ENCODE measurements around the gene KRT10. TPM values are rescaled to one million over a fixed set of nuclear protein-coding genes. Genes with fewer than 3 reads are reported as not detected.

The KRT10 gene
- total and polyA plus RNA-seq, 9 of the 15 experiments (the other 6 are each of a cell fraction or from before 2014, with no cell fraction given), result 47.0 to 179 (median 76.2) TPM

DNA sequence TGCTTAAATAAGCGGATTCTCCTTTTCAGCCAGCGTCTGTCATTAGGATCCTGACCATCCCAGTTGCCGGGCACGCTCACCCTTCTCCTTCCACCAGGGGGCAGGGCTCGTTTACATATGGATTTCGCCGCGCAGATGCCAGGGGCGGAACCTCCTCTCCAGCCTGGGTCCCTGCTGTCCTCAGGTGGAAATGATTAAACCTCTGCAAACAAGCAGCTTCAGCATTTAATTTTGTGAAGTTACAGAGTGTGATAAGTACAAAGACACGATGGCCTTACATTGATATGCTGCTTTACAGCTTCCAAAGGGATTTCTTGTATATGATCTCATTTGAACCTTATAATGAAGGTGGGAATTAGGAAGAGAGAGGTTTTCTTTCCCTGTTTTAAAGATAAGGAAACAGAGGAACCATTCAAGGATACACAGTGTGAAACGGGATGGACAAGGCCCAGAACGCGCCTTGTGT lies 18.8 kb downstream of the KRT10 start (continued):
- TF ChIP-seq RBM25 (IDR thresholded peaks at IDR 0.05; ENCODE audit: low read depth, low read length, severe bottlenecking) (no peak), SMAD4 (CRISPR knock-in tag; conservative IDR thresholded peaks at IDR 0.05) (no peak), TCFL5 (CRISPR knock-in tag; conservative IDR thresholded peaks at IDR 0.05) (no peak), ZNF212 (CRISPR knock-in tag; IDR thresholded peaks at IDR 0.05) (no peak), RHOXF2B (CRISPR knock-in tag; conservative IDR thresholded peaks at IDR 0.05) (no peak), NELFE (IDR thresholded peaks at IDR 0.05; ENCODE audit: insufficient read depth, insufficient read length) (no peak), CREBBP (IDR thresholded peaks at IDR 0.05; ENCODE audit: low read depth, low read length) (no peak), TCF7 (IDR thresholded peaks at IDR 0.05; ENCODE audit: borderline replicate concordance) (no peak), ZNF274 (IDR thresholded peaks at IDR 0.05; ENCODE audit: borderline replicate concordance, low read depth, low read length) (no peak), RCOR1 (IDR thresholded peaks at IDR 0.05; ENCODE audit: borderline replicate concordance in 1 of 2, low read depth in 2 of 2, low read length in 2 of 2) (peak in 1 of 2 experiments; percentile 42; a peak in 2 of 4 replicates), FOXK1 (CRISPR knock-in tag; IDR thresholded peaks at IDR 0.05; ENCODE audit: borderline replicate concordance) (no peak), DNMT1 (IDR thresholded peaks at IDR 0.05) (no peak), RBM22 (IDR thresholded peaks at IDR 0.05; ENCODE audit: low read depth, low read length, poor library complexity, severe bottlenecking) (no peak), RBM15 (IDR thresholded peaks at IDR 0.05; ENCODE audit: insufficient read depth, low read length) (no peak), DPF2 (IDR thresholded peaks at IDR 0.05) (no peak), ZC3H11A (IDR thresholded peaks at IDR 0.05; ENCODE audit: low read depth, low read length) (no peak), KLF16 (IDR thresholded peaks at IDR 0.05) (no peak)
- TF ChIP-seq, protein P1, sequence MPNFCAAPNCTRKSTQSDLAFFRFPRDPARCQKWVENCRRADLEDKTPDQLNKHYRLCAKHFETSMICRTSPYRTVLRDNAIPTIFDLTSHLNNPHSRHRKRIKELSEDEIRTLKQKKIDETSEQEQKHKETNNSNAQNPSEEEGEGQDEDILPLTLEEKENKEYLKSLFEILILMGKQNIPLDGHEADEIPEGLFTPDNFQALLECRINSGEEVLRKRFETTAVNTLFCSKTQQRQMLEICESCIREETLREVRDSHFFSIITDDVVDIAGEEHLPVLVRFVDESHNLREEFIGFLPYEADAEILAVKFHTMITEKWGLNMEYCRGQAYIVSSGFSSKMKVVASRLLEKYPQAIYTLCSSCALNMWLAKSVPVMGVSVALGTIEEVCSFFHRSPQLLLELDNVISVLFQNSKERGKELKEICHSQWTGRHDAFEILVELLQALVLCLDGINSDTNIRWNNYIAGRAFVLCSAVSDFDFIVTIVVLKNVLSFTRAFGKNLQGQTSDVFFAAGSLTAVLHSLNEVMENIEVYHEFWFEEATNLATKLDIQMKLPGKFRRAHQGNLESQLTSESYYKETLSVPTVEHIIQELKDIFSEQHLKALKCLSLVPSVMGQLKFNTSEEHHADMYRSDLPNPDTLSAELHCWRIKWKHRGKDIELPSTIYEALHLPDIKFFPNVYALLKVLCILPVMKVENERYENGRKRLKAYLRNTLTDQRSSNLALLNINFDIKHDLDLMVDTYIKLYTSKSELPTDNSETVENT (CRISPR knock-in tag; IDR thresholded peaks at IDR 0.05), result no peak
- TF ChIP-seq, protein P2, sequence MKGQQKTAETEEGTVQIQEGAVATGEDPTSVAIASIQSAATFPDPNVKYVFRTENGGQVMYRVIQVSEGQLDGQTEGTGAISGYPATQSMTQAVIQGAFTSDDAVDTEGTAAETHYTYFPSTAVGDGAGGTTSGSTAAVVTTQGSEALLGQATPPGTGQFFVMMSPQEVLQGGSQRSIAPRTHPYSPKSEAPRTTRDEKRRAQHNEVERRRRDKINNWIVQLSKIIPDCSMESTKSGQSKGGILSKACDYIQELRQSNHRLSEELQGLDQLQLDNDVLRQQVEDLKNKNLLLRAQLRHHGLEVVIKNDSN (CRISPR knock-in tag; IDR thresholded peaks at IDR 0.05), result no peak
- TF ChIP-seq, protein P3, sequence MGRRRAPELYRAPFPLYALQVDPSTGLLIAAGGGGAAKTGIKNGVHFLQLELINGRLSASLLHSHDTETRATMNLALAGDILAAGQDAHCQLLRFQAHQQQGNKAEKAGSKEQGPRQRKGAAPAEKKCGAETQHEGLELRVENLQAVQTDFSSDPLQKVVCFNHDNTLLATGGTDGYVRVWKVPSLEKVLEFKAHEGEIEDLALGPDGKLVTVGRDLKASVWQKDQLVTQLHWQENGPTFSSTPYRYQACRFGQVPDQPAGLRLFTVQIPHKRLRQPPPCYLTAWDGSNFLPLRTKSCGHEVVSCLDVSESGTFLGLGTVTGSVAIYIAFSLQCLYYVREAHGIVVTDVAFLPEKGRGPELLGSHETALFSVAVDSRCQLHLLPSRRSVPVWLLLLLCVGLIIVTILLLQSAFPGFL (CRISPR knock-in tag; IDR thresholded peaks at IDR 0.05), result peak; percentile 24; the same call in 1 of the 2 replicates
- TF ChIP-seq, protein P4, sequence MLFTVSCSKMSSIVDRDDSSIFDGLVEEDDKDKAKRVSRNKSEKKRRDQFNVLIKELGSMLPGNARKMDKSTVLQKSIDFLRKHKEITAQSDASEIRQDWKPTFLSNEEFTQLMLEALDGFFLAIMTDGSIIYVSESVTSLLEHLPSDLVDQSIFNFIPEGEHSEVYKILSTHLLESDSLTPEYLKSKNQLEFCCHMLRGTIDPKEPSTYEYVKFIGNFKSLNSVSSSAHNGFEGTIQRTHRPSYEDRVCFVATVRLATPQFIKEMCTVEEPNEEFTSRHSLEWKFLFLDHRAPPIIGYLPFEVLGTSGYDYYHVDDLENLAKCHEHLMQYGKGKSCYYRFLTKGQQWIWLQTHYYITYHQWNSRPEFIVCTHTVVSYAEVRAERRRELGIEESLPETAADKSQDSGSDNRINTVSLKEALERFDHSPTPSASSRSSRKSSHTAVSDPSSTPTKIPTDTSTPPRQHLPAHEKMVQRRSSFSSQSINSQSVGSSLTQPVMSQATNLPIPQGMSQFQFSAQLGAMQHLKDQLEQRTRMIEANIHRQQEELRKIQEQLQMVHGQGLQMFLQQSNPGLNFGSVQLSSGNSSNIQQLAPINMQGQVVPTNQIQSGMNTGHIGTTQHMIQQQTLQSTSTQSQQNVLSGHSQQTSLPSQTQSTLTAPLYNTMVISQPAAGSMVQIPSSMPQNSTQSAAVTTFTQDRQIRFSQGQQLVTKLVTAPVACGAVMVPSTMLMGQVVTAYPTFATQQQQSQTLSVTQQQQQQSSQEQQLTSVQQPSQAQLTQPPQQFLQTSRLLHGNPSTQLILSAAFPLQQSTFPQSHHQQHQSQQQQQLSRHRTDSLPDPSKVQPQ (CRISPR knock-in tag; IDR thresholded peaks at IDR 0.05; ENCODE audit: borderline replicate concordance), result no peak
- TF ChIP-seq, protein P5, sequence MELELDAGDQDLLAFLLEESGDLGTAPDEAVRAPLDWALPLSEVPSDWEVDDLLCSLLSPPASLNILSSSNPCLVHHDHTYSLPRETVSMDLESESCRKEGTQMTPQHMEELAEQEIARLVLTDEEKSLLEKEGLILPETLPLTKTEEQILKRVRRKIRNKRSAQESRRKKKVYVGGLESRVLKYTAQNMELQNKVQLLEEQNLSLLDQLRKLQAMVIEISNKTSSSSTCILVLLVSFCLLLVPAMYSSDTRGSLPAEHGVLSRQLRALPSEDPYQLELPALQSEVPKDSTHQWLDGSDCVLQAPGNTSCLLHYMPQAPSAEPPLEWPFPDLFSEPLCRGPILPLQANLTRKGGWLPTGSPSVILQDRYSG (tag; conservative IDR thresholded peaks at IDR 0.05; ENCODE audit: low read depth), result no peak
